Measurements from ENCODE around the gene DGKH. TPM values are rescaled to one million over a fixed set of nuclear protein-coding genes. Genes with fewer than 3 reads are reported as not detected.

The DGKH gene
- total RNA-seq, 4 donors from 2014 or later, result 18.6 to 32.5 (median 19.6) TPM

DNA sequence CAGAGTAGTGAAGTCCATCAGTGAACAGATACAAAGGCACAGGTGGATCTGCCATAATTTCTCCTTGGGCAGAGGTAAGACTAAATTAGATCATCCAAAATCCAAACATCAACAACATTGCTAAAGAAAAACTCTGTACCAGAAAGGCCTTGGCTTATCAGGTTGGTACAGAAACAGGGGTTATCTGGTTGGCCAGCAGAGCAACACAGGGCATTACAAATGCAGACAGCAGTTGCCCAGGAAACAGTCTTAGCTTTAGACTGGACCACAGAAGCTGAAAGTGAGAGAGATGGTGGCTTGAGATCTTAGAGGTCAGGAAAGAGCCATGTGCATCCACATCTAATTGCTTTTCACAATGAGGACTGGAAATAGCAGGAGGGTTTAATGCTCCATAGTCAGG, 26.6 kb upstream of the DGKH start:
- Histone ChIP-seq H3K36me3 (no peaks in the 10 kb centered on the region), H3K27ac (no peak overlapping the region), H3K4me1 (no peaks in the 10 kb centered on the region), H3K9me3 (no peaks in the 10 kb centered on the region), H3K27me3 (no peaks in the 10 kb centered on the region), H3K4me3 (no peak overlapping the region)
- TF ChIP-seq, protein P1, sequence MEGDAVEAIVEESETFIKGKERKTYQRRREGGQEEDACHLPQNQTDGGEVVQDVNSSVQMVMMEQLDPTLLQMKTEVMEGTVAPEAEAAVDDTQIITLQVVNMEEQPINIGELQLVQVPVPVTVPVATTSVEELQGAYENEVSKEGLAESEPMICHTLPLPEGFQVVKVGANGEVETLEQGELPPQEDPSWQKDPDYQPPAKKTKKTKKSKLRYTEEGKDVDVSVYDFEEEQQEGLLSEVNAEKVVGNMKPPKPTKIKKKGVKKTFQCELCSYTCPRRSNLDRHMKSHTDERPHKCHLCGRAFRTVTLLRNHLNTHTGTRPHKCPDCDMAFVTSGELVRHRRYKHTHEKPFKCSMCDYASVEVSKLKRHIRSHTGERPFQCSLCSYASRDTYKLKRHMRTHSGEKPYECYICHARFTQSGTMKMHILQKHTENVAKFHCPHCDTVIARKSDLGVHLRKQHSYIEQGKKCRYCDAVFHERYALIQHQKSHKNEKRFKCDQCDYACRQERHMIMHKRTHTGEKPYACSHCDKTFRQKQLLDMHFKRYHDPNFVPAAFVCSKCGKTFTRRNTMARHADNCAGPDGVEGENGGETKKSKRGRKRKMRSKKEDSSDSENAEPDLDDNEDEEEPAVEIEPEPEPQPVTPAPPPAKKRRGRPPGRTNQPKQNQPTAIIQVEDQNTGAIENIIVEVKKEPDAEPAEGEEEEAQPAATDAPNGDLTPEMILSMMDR (IDR thresholded peaks at IDR 0.05), result no peak
- TF ChIP-seq EP300 (IDR thresholded peaks at IDR 0.05) (no peak), POLR2AphosphoS5 (IDR thresholded peaks at IDR 0.05) (no peak)
- ATAC-seq, result no peak

DNA sequence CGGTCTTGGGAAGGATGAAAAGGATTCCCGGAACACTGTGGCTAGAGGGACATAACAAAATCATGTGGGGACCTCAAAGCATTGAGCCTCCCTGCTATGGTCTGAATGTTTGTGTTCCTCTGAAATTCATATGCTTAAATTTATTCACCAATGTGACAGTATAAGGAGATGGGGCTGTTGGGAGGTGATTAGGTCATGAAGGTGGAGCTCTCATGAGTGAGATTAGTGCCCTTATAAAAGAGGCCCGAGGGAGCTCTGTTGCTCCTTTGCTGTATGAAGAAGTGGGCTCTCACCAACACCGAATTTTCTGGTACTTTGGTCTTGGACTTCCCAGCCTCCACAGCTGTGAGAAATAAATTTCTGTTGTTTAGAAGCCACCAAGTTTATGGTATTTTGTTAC, 26.1 kb upstream of the DGKH start:
- WGBS, 2 donors (ENCODE audit: low coverage in 1 of 2), result 68 to 96% methylated on average over 4 of the region's 4 CpGs
- Histone ChIP-seq H3K9me3 (no peaks in the 10 kb centered on the region), H3K27me3 (no peaks in the 10 kb centered on the region), H3K27ac (no peak overlapping the region), H3K36me3 (no peaks in the 10 kb centered on the region), H3K4me1 (no peaks in the 10 kb centered on the region), H3K4me3 (no peak overlapping the region)
- no peak for TF ChIP-seq POLR2A (IDR thresholded peaks at IDR 0.05)
- no peak for TF ChIP-seq EP300 (IDR thresholded peaks at IDR 0.05)
- TF ChIP-seq, protein P1 (IDR thresholded peaks at IDR 0.05), result no peak
- TF ChIP-seq POLR2AphosphoS5 (IDR thresholded peaks at IDR 0.05), result no peak
- ATAC-seq, result no peak

DNA sequence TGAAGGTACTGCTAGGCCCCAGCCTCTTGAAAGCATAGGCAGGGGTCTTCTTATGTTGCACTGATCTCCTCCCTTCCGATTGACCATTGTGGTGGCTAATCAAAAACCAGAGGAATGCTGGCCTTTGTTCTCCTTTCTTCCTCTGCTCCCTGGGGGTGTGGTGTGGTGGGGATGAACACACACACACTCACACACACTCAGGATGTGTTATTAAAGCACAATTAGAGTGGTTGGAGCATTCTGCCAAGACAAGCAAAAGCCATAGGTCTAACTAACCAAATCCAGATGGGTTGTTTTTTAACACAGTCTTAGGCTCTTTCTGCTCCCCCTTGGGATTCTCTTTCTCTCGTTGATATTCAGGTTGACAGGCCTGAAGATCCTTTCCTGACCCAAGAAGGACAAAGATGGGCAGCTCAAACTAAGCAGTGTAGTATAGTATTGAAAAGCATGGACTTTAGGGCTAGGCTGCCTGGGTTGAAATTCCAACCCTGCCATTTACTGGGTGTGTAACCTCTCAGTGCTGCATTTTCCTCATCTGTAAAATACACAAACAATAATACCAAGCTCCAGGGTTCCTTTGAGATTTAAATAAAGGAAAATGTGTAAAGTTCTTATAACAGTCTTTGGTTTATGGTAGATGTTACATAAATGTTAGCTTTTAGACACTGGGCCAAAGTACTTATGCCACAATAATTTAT, 25.5 kb upstream of the DGKH start:
- Histone ChIP-seq H3K27me3 (no peaks in the 10 kb centered on the region), H3K36me3 (no peaks in the 10 kb centered on the region), H3K27ac (no peak overlapping the region), H3K4me1 (no peaks in the 10 kb centered on the region), H3K4me3 (no peak overlapping the region), H3K9me3 (no peaks in the 10 kb centered on the region)
- WGBS, 2 donors (ENCODE audit: low coverage in 1 of 2), result 75 to 80% methylated on average over 1 to 2 of the region's 2 CpGs
- ATAC-seq, result no peak
- TF ChIP-seq EP300 (IDR thresholded peaks at IDR 0.05) (no peak), POLR2A (IDR thresholded peaks at IDR 0.05) (no peak), POLR2AphosphoS5 (IDR thresholded peaks at IDR 0.05) (no peak)
- TF ChIP-seq, protein P1 (IDR thresholded peaks at IDR 0.05), result no peak

DNA sequence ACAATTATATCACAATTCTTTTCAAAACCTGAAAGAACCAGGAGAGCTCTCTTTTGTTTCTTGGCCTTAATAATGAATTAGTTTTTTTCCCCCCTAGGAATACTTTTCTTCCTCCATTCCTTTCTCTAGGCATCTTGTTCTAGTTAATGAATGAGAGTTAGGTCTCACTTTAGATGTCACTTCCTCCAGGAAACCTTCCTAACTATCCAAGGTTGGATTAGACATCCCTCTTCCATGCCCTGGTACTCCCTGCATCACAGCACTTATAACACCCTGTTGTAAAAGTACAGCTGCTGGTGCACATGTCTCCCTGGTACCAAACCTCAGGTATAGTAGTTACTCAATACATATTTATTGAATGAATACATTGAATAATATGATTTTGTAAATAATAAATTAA, 21.2 kb upstream of the DGKH start:
- ATAC-seq, result no peak
- H3K4me1 ChIP-seq, result no peaks in the 10 kb centered on the region
- TF ChIP-seq POLR2A (IDR thresholded peaks at IDR 0.05), result no peak
- no peak for TF ChIP-seq EP300 (IDR thresholded peaks at IDR 0.05)
- TF ChIP-seq, protein P1 (IDR thresholded peaks at IDR 0.05), result no peak
- TF ChIP-seq POLR2AphosphoS5 (IDR thresholded peaks at IDR 0.05), result no peak
- no peaks in the 10 kb centered on the region for H3K36me3 ChIP-seq
- H3K27ac ChIP-seq, result no peak overlapping the region
- no peaks in the 10 kb centered on the region for H3K9me3 ChIP-seq
- H3K27me3 ChIP-seq, result no peaks in the 10 kb centered on the region
- H3K4me3 ChIP-seq, result no peak overlapping the region

DNA sequence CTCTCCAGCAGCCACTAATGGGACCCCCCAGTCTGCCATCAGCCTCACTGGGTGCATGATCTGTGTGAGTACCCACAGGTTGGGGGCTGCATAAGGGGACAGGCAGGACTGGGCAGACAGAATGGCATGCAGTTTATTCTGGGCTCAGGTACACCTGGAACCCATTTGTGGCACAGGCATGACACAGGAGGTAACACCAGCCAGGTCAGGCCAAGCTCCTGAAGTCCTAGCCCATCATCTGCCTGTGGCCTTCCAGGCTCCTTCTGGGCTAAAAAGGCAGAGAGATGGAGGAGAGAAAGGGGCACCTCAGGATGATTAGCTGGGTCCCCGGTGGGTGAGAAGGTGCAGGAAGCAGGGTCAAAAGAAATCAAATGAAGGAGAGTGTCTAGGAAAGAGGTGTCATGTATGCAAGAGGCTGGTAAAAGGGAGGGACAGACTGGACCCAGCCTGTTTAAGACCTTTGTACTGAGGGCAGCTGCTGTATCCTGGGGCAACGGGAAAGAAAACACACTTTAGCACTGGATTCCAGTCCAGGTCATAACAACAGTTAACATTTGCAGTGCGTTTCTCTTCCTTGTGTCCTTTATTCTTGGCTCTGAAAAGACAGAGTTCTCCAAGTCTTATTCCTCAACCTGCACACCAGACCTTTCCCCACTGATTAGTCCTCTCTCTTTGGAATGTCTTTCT, 20.2 kb upstream of the DGKH start:
- Histone ChIP-seq H3K27ac (no peak overlapping the region), H3K27me3 (no peaks in the 10 kb centered on the region), H3K4me1 (no peaks in the 10 kb centered on the region), H3K9me3 (no peaks in the 10 kb centered on the region), H3K36me3 (no peaks in the 10 kb centered on the region), H3K4me3 (no peak overlapping the region)
- 18 to 47% methylated on average over 2 of the region's 3 CpGs for WGBS, 2 donors (ENCODE audit: low coverage in 1 of 2)
- TF ChIP-seq, protein P1 (IDR thresholded peaks at IDR 0.05), result no peak
- TF ChIP-seq EP300 (IDR thresholded peaks at IDR 0.05) (no peak), POLR2AphosphoS5 (IDR thresholded peaks at IDR 0.05) (no peak), POLR2A (IDR thresholded peaks at IDR 0.05) (no peak)
- no peak for ATAC-seq

All from gastroesophageal sphincter (tissue), 4 donors.